ENCODE measurements around the gene PYHIN1. TPM values are rescaled to one million over a fixed set of nuclear protein-coding genes. Genes with fewer than 3 reads are reported as not detected.

PYHIN1 gene
- total and polyA plus RNA-seq, 2 experiments from 2014 or later = not detected

- Histone ChIP-seq H4K20me1 (ENCODE audit: insufficient read depth) (no peaks in the 10 kb centered on the region), H3K36me3 (ENCODE audit: low read depth) (no peaks in the 10 kb centered on the region), H3K9me3 (ENCODE audit: low read depth) (no peaks in the 10 kb centered on the region), H3K79me2 (ENCODE audit: insufficient read depth) (no peaks in the 10 kb centered on the region), H3K27me3 (replicated peaks; ENCODE audit: insufficient read depth) (no peaks in the 10 kb centered on the region), H3K4me2 (ENCODE audit: unreplicated experiment) (no peak overlapping the region), H3K4me1 (ENCODE audit: insufficient read depth) (no peaks in the 10 kb centered on the region), H3K9me2 (ENCODE audit: insufficient read depth) (no peaks in the 10 kb centered on the region), H3K4me3 (no peak overlapping the region), H3K9ac (no peak overlapping the region), H3F3A (ENCODE audit: insufficient read depth) (no peaks in the 10 kb centered on the region), H2AFZ (no peak overlapping the region), H3K27ac (no peak overlapping the region)
- TF ChIP-seq EZH2 (IDR thresholded peaks at IDR 0.05; ENCODE audit: insufficient read depth, poor library complexity, severe bottlenecking) (no peak), EZH2phosphoT487 (IDR thresholded peaks at IDR 0.05; ENCODE audit: insufficient read depth, low read depth) (no peak)
- in situ Hi-C loops (cut with MboI) = no loop called here
- DNase-seq = no peak
Observed at GRCh38 chr1:158946785-158947184, 15.4 kb downstream of the PYHIN1 start.

GRCh38 chr1:158951956-158952355 lies 20.6 kb downstream of the PYHIN1 start:
- Histone ChIP-seq H3K9me3 (ENCODE audit: low read depth) (no peaks in the 10 kb centered on the region), H3K4me2 (ENCODE audit: unreplicated experiment) (no peak overlapping the region), H3K27me3 (replicated peaks; ENCODE audit: insufficient read depth) (no peaks in the 10 kb centered on the region), H3K36me3 (ENCODE audit: low read depth) (no peaks in the 10 kb centered on the region), H3K4me3 (no peak overlapping the region), H3F3A (ENCODE audit: insufficient read depth) (no peaks in the 10 kb centered on the region), H3K4me1 (ENCODE audit: insufficient read depth) (no peaks in the 10 kb centered on the region), H3K9me2 (ENCODE audit: insufficient read depth) (no peaks in the 10 kb centered on the region), H3K27ac (no peak overlapping the region), H3K79me2 (ENCODE audit: insufficient read depth) (no peaks in the 10 kb centered on the region), H2AFZ (no peak overlapping the region), H4K20me1 (ENCODE audit: insufficient read depth) (no peaks in the 10 kb centered on the region), H3K9ac (no peak overlapping the region)
- TF ChIP-seq EZH2 (IDR thresholded peaks at IDR 0.05; ENCODE audit: insufficient read depth, poor library complexity, severe bottlenecking) (no peak), EZH2phosphoT487 (IDR thresholded peaks at IDR 0.05; ENCODE audit: insufficient read depth, low read depth) (no peak)
- in situ Hi-C loops (cut with MboI) = no loop called here
- WGBS, 2 experiments (ENCODE audit: low coverage in 1 of 2, low lambda C conversion rate in 2 of 2, missing lambda C conversion rate in 2 of 2) = 57 to 65% methylated on average over 15 of the region's 15 CpGs
- no peak for DNase-seq

GRCh38 chr1:158952416-158952815 lies 21.1 kb downstream of the PYHIN1 start:
- 68 to 69% methylated on average over 9 of the region's 9 CpGs for WGBS, 2 experiments (ENCODE audit: low coverage in 1 of 2, low lambda C conversion rate in 2 of 2, missing lambda C conversion rate in 2 of 2)
- no peaks in the 10 kb centered on the region for H3K9me3 ChIP-seq (ENCODE audit: low read depth)
- no peaks in the 10 kb centered on the region for H3K27me3 ChIP-seq (replicated peaks; ENCODE audit: insufficient read depth)
- no peak for DNase-seq
- H3K4me2 ChIP-seq (ENCODE audit: unreplicated experiment) = no peak overlapping the region
- H3K4me1 ChIP-seq (ENCODE audit: insufficient read depth) = no peaks in the 10 kb centered on the region
- in situ Hi-C loops (cut with MboI) = no loop called here
- no peaks in the 10 kb centered on the region for H3F3A ChIP-seq (ENCODE audit: insufficient read depth)
- no peaks in the 10 kb centered on the region for H3K79me2 ChIP-seq (ENCODE audit: insufficient read depth)
- no peaks in the 10 kb centered on the region for H3K36me3 ChIP-seq (ENCODE audit: low read depth)
- H3K9ac ChIP-seq = no peak overlapping the region
- no peaks in the 10 kb centered on the region for H4K20me1 ChIP-seq (ENCODE audit: insufficient read depth)
- no peak overlapping the region for H3K4me3 ChIP-seq
- no peaks in the 10 kb centered on the region for H3K9me2 ChIP-seq (ENCODE audit: insufficient read depth)
- H2AFZ ChIP-seq = no peak overlapping the region
- H3K27ac ChIP-seq = no peak overlapping the region
- TF ChIP-seq EZH2 (IDR thresholded peaks at IDR 0.05; ENCODE audit: insufficient read depth, poor library complexity, severe bottlenecking) (no peak), EZH2phosphoT487 (IDR thresholded peaks at IDR 0.05; ENCODE audit: insufficient read depth, low read depth) (no peak)

DNA sequence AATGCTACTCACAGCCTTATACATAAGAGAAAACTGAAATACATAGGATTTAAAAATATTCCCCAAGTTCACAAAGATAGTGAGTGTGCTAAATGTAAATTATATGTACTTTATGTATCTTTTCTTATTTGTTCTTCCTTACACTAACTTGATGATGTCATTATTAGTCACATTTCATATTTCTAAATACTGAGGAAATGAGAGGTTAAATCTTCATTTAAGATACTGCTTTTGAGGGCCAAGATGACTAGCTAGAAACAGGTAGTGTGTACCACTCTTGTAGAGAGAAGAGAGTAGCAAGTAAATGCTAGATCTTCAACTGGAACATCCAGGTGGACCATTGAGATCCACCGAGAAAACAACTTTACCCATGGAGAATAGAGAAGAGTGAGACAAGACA lies 29.8 kb downstream of the PYHIN1 start:
- Histone ChIP-seq H3K36me3 (ENCODE audit: low read depth) (no peaks in the 10 kb centered on the region), H3K4me2 (ENCODE audit: unreplicated experiment) (no peak overlapping the region), H4K20me1 (ENCODE audit: insufficient read depth) (no peaks in the 10 kb centered on the region), H3K27me3 (replicated peaks; ENCODE audit: insufficient read depth) (no peaks in the 10 kb centered on the region), H3K4me3 (no peak overlapping the region), H2AFZ (no peak overlapping the region), H3K79me2 (ENCODE audit: insufficient read depth) (no peaks in the 10 kb centered on the region), H3K9me3 (ENCODE audit: low read depth) (no peaks in the 10 kb centered on the region), H3K4me1 (ENCODE audit: insufficient read depth) (no peaks in the 10 kb centered on the region), H3F3A (ENCODE audit: insufficient read depth) (no peaks in the 10 kb centered on the region), H3K27ac (no peak overlapping the region), H3K9ac (no peak overlapping the region), H3K9me2 (ENCODE audit: insufficient read depth) (no peaks in the 10 kb centered on the region)
- WGBS, 2 experiments (ENCODE audit: low coverage in 1 of 2, low lambda C conversion rate in 2 of 2, missing lambda C conversion rate in 2 of 2) = 29 to 57% methylated on average over 1 of the region's 1 CpG
- DNase-seq = no peak
- no peak for TF ChIP-seq EZH2 (IDR thresholded peaks at IDR 0.05; ENCODE audit: insufficient read depth, poor library complexity, severe bottlenecking)
- no peak for TF ChIP-seq EZH2phosphoT487 (IDR thresholded peaks at IDR 0.05; ENCODE audit: insufficient read depth, low read depth)
- in situ Hi-C loops (cut with MboI) = no loop called here

GRCh38 chr1:158962983-158963382 lies 31.6 kb downstream of the PYHIN1 start:
- Histone ChIP-seq H3K4me2 (ENCODE audit: unreplicated experiment) (no peak overlapping the region), H3K9me2 (ENCODE audit: insufficient read depth) (no peaks in the 10 kb centered on the region), H3K4me3 (no peak overlapping the region), H3K9me3 (ENCODE audit: low read depth) (no peaks in the 10 kb centered on the region), H3F3A (ENCODE audit: insufficient read depth) (no peaks in the 10 kb centered on the region), H3K27ac (no peak overlapping the region), H3K79me2 (ENCODE audit: insufficient read depth) (no peaks in the 10 kb centered on the region), H3K9ac (no peak overlapping the region), H3K4me1 (ENCODE audit: insufficient read depth) (no peaks in the 10 kb centered on the region), H4K20me1 (ENCODE audit: insufficient read depth) (no peaks in the 10 kb centered on the region), H2AFZ (no peak overlapping the region), H3K36me3 (ENCODE audit: low read depth) (no peaks in the 10 kb centered on the region), H3K27me3 (replicated peaks; ENCODE audit: insufficient read depth) (no peaks in the 10 kb centered on the region)
- in situ Hi-C loops (cut with MboI) = no loop called here
- TF ChIP-seq EZH2phosphoT487 (IDR thresholded peaks at IDR 0.05; ENCODE audit: insufficient read depth, low read depth) = no peak
- no peak for TF ChIP-seq EZH2 (IDR thresholded peaks at IDR 0.05; ENCODE audit: insufficient read depth, poor library complexity, severe bottlenecking)
- WGBS, 2 experiments (ENCODE audit: low coverage in 1 of 2, low lambda C conversion rate in 2 of 2, missing lambda C conversion rate in 2 of 2) = 4 to 11% methylated on average over 5 of the region's 5 CpGs
- DNase-seq = no peak

Data from GM23248 (cell line).